Hepatocyte (in vitro differentiated cells): Measurements from ENCODE around the gene CORO2A. TPM values are rescaled to one million over a fixed set of nuclear protein-coding genes. Genes with fewer than 3 reads are reported as not detected.
"Not testable (repeated sequence)": the region's sequence is repeated elsewhere in the genome, so short reads cannot be mapped to it uniquely, and the experiment has no call there.

Source experiments
- DNase-seq: peaks from one replicate; pipeline ENCODE4 v3.0.0-alpha.2; 2016; ENCODE audit warnings: low spot score
- H2AFZ ChIP-seq: fragments of 200-600 bp; sonication (generic); 2 replicates; pipeline ENCODE4 v1.6.0; 2016; ENCODE audit warnings: antibody characterized with exemption, mild to moderate bottlenecking
- H3K27ac ChIP-seq: fragments of 200-600 bp; sonication (generic); 2 replicates; pipeline ENCODE4 v1.5.1; 2016; ENCODE audit warnings: mild to moderate bottlenecking
- H3K27me3 ChIP-seq: fragments of 200-600 bp; sonication (generic); 2 replicates; pipeline ENCODE4 v1.6.1; 2016
- H3K36me3 ChIP-seq: fragments of 200-600 bp; sonication (generic); replicated peaks from 2 replicates; pipeline ENCODE4 v1.5.1; 2016; ENCODE audit warnings: low read depth; ENCODE audit not compliant: insufficient read depth
- H3K4me1 ChIP-seq: fragments of 200-600 bp; sonication (generic); 2 replicates; pipeline ENCODE4 v1.5.1; 2016; ENCODE audit warnings: mild to moderate bottlenecking, moderate library complexity; ENCODE audit not compliant: insufficient read depth
- H3K4me2 ChIP-seq: fragments of 200-600 bp; sonication (generic); 2 replicates; pipeline ENCODE4 v1.6.0; 2016
- H3K4me3 ChIP-seq: fragments of 200-600 bp; sonication (generic); 2 replicates; pipeline ENCODE4 v1.5.1; 2016; ENCODE audit warnings: mild to moderate bottlenecking
- H3K79me2 ChIP-seq: fragments of 200-600 bp; sonication (generic); 2 replicates; pipeline ENCODE4 v1.6.0; 2017; ENCODE audit warnings: mild to moderate bottlenecking
- H3K9me2 ChIP-seq: fragments of 200-600 bp; sonication (generic); replicated peaks from 2 replicates; pipeline ENCODE4 v1.6.0; 2017; ENCODE audit warnings: mild to moderate bottlenecking; ENCODE audit not compliant: insufficient read depth
- H3K9me3 ChIP-seq: fragments of 200-600 bp; sonication (generic); 2 replicates; pipeline ENCODE4 v1.5.1; 2016; ENCODE audit warnings: low read depth, mild to moderate bottlenecking
- H4K20me1 ChIP-seq: fragments of 200-600 bp; sonication (generic); 2 replicates; pipeline ENCODE4 v1.6.0; 2016; ENCODE audit warnings: mild to moderate bottlenecking; ENCODE audit not compliant: insufficient read depth, poor library complexity, severe bottlenecking
- CTCF ChIP-seq: fragments of 200-600 bp; sonication (generic); IDR thresholded peaks from 2 replicates; pipeline ENCODE4 v1.5.1; 2016; ENCODE audit warnings: antibody characterized with exemption, mild to moderate bottlenecking; ENCODE audit not compliant: poor library complexity
- EZH2 ChIP-seq: fragments of 200-600 bp; sonication (generic); IDR thresholded peaks from 2 replicates; pipeline ENCODE4 v1.6.1; 2016; ENCODE audit warnings: antibody characterized with exemption, mild to moderate bottlenecking, borderline replicate concordance
- EZH2phosphoT487 ChIP-seq: fragments of 200-600 bp; sonication (generic); IDR thresholded peaks from one replicate; pipeline ENCODE4 v1.6.1; 2018; ENCODE audit warnings: antibody characterized with exemption, mild to moderate bottlenecking, low read depth, moderate library complexity; ENCODE audit not compliant: unreplicated experiment, severe bottlenecking
- WGBS: methylation state at CpG from one replicate; pipeline ENCODE4 v1.1.6; 2016; ENCODE audit warnings: low lambda C conversion rate; ENCODE audit errors: missing lambda C conversion rate; 5-methylcytosine and 5-hydroxymethylcytosine counted together
- polyA plus RNA-seq: library from polyadenylated mRNA; unstranded; fragments of >200 nt; fragmentation: Nextera tagmentation; extraction: Ambion mirVana; gene quantifications from 2 replicates; pipeline ENCODE4 v1.2.1, GENCODE V29; 2016
- total RNA-seq: library from RNA; depleted of rRNA; stranded (reverse); fragments of >200 nt; gene quantifications from 2 replicates; pipeline ENCODE4 v1.2.3, GENCODE V29; 2014

CORO2A gene
- total and polyA plus RNA-seq, 2 experiments from 2014 or later: 12.8 to 24.6 TPM

GRCh38 chr9:98080780-98081179 lies 111.7 kb downstream of the CORO2A start:
- no peak overlapping the region for H3K4me2 ChIP-seq
- no peaks in the 10 kb centered on the region for H3K4me1 ChIP-seq
- TF ChIP-seq CTCF: no peak
- TF ChIP-seq EZH2phosphoT487: no peak
- no peak for TF ChIP-seq EZH2
- no peak overlapping the region for H2AFZ ChIP-seq
- no peaks in the 10 kb centered on the region for H3K9me2 ChIP-seq
- H3K79me2 ChIP-seq: peaks cover 14% of the 10 kb centered on the region
- H4K20me1 ChIP-seq: no peaks in the 10 kb centered on the region
- no peak overlapping the region for H3K4me3 ChIP-seq
- no peaks in the 10 kb centered on the region for H3K9me3 ChIP-seq
- no peaks in the 10 kb centered on the region for H3K27me3 ChIP-seq
- 96% methylated on average over 12 of the region's 12 CpGs for WGBS
- no peaks in the 10 kb centered on the region for H3K36me3 ChIP-seq
- no peak overlapping the region for H3K27ac ChIP-seq
- no peak for DNase-seq

GRCh38 chr9:98080326-98080725 lies 112.1 kb downstream of the CORO2A start:
- H3K27ac ChIP-seq: no peak overlapping the region
- no peaks in the 10 kb centered on the region for H3K36me3 ChIP-seq

GRCh38 chr9:98078895-98079294 lies 113.5 kb downstream of the CORO2A start:
- no peak for DNase-seq
- Histone ChIP-seq H3K4me3 (no peak overlapping the region), H3K9me3 (no peaks in the 10 kb centered on the region), H3K27ac (no peak overlapping the region), H3K79me2 (peaks cover 23% of the 10 kb centered on the region), H3K4me2 (no peak overlapping the region), H4K20me1 (no peaks in the 10 kb centered on the region), H3K36me3 (no peaks in the 10 kb centered on the region), H2AFZ (no peak overlapping the region), H3K9me2 (no peaks in the 10 kb centered on the region), H3K4me1 (peaks cover 11% of the 10 kb centered on the region), H3K27me3 (no peaks in the 10 kb centered on the region)
- TF ChIP-seq EZH2 (no peak), EZH2phosphoT487 (no peak), CTCF (no peak)
- WGBS: 90% methylated on average over 5 of the region's 5 CpGs

More at GRCh38 chr9:98080326-98080725, 112.1 kb downstream of the CORO2A start:
- H3K27me3 ChIP-seq: no peaks in the 10 kb centered on the region
- H3K4me3 ChIP-seq: no peak overlapping the region
- no peak overlapping the region for H2AFZ ChIP-seq
- H3K9me3 ChIP-seq: no peaks in the 10 kb centered on the region
- no peaks in the 10 kb centered on the region for H3K9me2 ChIP-seq
- WGBS: 97% methylated on average over 1 of the region's 1 CpG
- H3K4me1 ChIP-seq: no peaks in the 10 kb centered on the region
- H4K20me1 ChIP-seq: no peaks in the 10 kb centered on the region
- TF ChIP-seq EZH2phosphoT487 (no peak), CTCF (no peak), EZH2 (no peak)
- no peak for DNase-seq
- H3K79me2 ChIP-seq: peaks cover 17% of the 10 kb centered on the region
- no peak overlapping the region for H3K4me2 ChIP-seq

- not testable (repeated sequence) for H3K4me2 ChIP-seq
- peaks cover 21% of the 10 kb centered on the region for H3K4me1 ChIP-seq
Measured at GRCh38 chr9:98076514-98076890, 115.9 kb downstream of the CORO2A start.

More at GRCh38 chr9:98076514-98076890, 115.9 kb downstream of the CORO2A start:
- not testable (repeated sequence) for H3K36me3 ChIP-seq, H2AFZ ChIP-seq, DNase-seq, H3K9me2 ChIP-seq, H3K27ac ChIP-seq, H3K4me3 ChIP-seq, H3K27me3 ChIP-seq, H3K9me3 ChIP-seq, H4K20me1 ChIP-seq
- 90% methylated on average over 8 of the region's 8 CpGs for WGBS
- peaks cover 28% of the 10 kb centered on the region for H3K79me2 ChIP-seq
